Measurements from ENCODE around the gene CDKAL1.

The CDKAL1 gene

DNA sequence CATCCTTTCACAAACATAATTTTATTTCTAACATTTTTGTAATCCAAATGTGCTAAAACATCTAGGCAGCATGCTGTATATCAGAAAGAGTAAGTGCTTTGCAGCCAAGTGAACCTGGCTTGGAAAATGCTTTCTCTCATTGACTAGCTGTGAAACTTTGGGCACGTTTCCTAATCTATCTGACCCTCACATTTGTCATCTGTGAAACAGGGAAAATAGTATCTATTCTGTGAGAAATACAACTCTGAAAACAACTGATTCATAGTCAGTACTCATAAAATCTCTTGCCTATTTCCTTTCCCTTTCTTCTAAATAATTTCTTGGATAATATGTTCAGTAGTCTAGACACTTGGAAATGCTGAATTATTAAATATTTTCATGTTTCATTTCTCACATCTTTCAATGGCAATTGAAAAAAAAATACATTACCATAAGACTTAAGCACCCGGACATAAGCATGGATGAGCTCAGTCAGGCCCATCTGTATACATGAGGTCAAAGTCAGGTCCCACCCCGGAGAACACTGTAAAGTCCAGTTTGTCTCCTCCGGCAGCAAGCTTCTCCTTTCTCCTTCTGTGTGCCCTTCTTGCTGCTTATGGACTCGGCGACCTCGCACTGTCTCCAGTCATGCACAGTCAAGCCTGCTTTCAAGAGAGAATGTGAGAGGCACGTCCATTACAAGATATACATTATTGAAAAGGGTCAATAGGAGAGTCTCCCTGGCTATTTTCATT, 604.2 kb downstream of the CDKAL1 start:
- ATAC-seq = no peak; the same call in 2 of the 3 replicates
- TF ChIP-seq PPARA (CRISPR knock-in tag; IDR thresholded peaks at IDR 0.05; ENCODE audit: borderline replicate concordance) (no peak), TOX (CRISPR knock-in tag; IDR thresholded peaks at IDR 0.05; ENCODE audit: borderline replicate concordance) (no peak), SNAI2 (CRISPR knock-in tag; IDR thresholded peaks at IDR 0.05) (no peak), BACH2 (CRISPR knock-in tag; IDR thresholded peaks at IDR 0.05; ENCODE audit: borderline replicate concordance) (no peak)
- TF ChIP-seq, protein P1, sequence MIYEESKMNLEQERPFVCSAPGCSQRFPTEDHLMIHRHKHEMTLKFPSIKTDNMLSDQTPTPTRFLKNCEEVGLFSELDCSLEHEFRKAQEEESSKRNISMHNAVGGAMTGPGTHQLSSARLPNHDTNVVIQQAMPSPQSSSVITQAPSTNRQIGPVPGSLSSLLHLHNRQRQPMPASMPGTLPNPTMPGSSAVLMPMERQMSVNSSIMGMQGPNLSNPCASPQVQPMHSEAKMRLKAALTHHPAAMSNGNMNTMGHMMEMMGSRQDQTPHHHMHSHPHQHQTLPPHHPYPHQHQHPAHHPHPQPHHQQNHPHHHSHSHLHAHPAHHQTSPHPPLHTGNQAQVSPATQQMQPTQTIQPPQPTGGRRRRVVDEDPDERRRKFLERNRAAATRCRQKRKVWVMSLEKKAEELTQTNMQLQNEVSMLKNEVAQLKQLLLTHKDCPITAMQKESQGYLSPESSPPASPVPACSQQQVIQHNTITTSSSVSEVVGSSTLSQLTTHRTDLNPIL (CRISPR knock-in tag; IDR thresholded peaks at IDR 0.05; ENCODE audit: low read depth) = no peak
- TF ChIP-seq, protein P2, sequence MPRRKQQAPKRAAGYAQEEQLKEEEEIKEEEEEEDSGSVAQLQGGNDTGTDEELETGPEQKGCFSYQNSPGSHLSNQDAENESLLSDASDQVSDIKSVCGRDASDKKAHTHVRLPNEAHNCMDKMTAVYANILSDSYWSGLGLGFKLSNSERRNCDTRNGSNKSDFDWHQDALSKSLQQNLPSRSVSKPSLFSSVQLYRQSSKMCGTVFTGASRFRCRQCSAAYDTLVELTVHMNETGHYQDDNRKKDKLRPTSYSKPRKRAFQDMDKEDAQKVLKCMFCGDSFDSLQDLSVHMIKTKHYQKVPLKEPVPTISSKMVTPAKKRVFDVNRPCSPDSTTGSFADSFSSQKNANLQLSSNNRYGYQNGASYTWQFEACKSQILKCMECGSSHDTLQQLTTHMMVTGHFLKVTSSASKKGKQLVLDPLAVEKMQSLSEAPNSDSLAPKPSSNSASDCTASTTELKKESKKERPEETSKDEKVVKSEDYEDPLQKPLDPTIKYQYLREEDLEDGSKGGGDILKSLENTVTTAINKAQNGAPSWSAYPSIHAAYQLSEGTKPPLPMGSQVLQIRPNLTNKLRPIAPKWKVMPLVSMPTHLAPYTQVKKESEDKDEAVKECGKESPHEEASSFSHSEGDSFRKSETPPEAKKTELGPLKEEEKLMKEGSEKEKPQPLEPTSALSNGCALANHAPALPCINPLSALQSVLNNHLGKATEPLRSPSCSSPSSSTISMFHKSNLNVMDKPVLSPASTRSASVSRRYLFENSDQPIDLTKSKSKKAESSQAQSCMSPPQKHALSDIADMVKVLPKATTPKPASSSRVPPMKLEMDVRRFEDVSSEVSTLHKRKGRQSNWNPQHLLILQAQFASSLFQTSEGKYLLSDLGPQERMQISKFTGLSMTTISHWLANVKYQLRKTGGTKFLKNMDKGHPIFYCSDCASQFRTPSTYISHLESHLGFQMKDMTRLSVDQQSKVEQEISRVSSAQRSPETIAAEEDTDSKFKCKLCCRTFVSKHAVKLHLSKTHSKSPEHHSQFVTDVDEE (CRISPR knock-in tag; IDR thresholded peaks at IDR 0.05) = no peak

DNA sequence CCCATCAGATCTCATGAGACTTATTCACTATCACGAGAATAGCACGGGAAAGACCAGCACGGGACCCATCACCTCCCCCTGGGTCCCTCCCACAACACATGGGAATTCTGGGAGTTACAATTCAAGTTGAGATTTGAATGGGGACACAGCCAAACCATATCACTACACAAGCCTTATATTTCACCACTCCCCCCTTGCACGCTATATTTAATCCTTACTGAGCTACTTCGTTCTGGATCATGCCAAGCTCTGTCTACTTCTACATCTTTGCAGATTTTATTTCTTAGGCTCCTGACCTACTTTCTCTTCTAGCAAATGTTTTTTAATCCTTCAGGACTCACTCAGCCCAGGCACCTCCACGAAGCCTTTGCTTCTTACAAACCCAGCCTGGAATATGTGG, 606.7 kb downstream of the CDKAL1 start:
- ATAC-seq = no peak
- TF ChIP-seq PATZ1 (CRISPR knock-in tag; IDR thresholded peaks at IDR 0.05; ENCODE audit: borderline replicate concordance) (no peak), SNAI2 (CRISPR knock-in tag; IDR thresholded peaks at IDR 0.05) (no peak), OSR1 (CRISPR knock-in tag; IDR thresholded peaks at IDR 0.05) (no peak), PPARA (CRISPR knock-in tag; IDR thresholded peaks at IDR 0.05; ENCODE audit: borderline replicate concordance) (no peak), ZNF8 (CRISPR knock-in tag; IDR thresholded peaks at IDR 0.05) (no peak), ZNF565 (CRISPR knock-in tag; conservative IDR thresholded peaks at IDR 0.05; ENCODE audit: low read depth) (no peak), GLIS3 (CRISPR knock-in tag; IDR thresholded peaks at IDR 0.05) (no peak), ISL1 (CRISPR knock-in tag; IDR thresholded peaks at IDR 0.05) (no peak)
- TF ChIP-seq, protein P2 (CRISPR knock-in tag; IDR thresholded peaks at IDR 0.05) = no peak
- TF ChIP-seq, protein P3, sequence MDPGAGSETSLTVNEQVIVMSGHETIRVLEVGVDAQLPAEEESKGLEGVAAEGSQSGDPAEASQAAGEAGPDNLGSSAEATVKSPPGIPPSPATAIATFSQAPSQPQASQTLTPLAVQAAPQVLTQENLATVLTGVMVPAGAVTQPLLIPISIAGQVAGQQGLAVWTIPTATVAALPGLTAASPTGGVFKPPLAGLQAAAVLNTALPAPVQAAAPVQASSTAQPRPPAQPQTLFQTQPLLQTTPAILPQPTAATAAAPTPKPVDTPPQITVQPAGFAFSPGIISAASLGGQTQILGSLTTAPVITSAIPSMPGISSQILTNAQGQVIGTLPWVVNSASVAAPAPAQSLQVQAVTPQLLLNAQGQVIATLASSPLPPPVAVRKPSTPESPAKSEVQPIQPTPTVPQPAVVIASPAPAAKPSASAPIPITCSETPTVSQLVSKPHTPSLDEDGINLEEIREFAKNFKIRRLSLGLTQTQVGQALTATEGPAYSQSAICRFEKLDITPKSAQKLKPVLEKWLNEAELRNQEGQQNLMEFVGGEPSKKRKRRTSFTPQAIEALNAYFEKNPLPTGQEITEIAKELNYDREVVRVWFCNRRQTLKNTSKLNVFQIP (CRISPR knock-in tag; IDR thresholded peaks at IDR 0.05; ENCODE audit: borderline replicate concordance, low read depth) = no peak
- TF ChIP-seq, protein P1 (CRISPR knock-in tag; IDR thresholded peaks at IDR 0.05; ENCODE audit: low read depth) = no peak

DNA sequence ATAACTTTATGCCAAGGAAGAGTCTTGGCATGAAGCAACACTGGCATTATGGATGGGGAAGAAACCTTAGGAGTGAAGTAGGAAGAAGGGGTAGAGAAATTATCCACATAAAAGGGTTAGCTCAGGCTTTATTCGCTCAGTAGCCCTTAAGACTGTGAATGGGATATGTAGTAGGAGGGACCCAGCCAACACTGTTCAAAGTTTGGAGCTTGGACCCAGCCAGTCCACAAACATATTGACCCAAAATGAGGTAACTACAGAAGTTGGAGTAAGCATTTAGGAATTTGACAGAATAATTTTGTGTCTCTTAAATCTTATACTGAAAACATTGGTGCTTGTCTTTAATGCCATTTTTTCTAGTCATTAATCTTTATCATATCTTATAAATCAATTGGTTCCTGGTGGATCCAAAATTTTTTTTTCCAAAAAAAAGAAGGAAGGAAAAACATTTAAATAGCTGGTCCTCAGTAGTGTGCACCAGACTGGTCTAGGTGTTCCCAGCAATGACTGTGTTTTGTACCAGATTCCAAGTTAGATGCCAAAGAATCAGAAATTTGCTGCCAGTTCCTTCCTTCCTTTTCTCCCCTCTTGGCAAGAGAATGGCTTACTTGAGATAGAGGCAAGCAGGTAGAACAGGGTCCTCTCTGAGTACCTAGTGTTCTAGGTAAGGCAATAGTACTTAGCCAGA, 607.5 kb downstream of the CDKAL1 start:
- no peak for ATAC-seq
- TF ChIP-seq ISL1 (CRISPR knock-in tag; IDR thresholded peaks at IDR 0.05) (no peak), ZNF70 (CRISPR knock-in tag; IDR thresholded peaks at IDR 0.05) (no peak), CSDC2 (CRISPR knock-in tag; IDR thresholded peaks at IDR 0.05) (no peak)
- TF ChIP-seq, protein P3 (CRISPR knock-in tag; IDR thresholded peaks at IDR 0.05; ENCODE audit: borderline replicate concordance, low read depth) = no peak
- TF ChIP-seq, protein P2 (CRISPR knock-in tag; IDR thresholded peaks at IDR 0.05) = no peak

Data from SK-N-SH treated with all-trans-retinoic acid at 6 μM for 48 hours (cell line).